Measurements from ENCODE around the gene GRID1.
"Not testable (repeated sequence)": the region's sequence is repeated elsewhere in the genome, so short reads cannot be mapped to it uniquely, and the experiment has no call there.

GRCh38 chr10:86095061-86095460 is 271.5 kb downstream of the GRID1 start:
- not testable (repeated sequence) for TF ChIP-seq CTCF, POLR2AphosphoS5 (IDR thresholded peaks at IDR 0.05)

Measured in breast epithelium (tissue), 3 donors.